Stomach smooth muscle (tissue), 2 donors: ENCODE data around the gene MAGI1.

Experiments used
- H3K27ac ChIP-seq: one replicate; pipeline ENCODE4 v1.7.0; 2013; ENCODE audit warnings: mild to moderate bottlenecking, low read length, inconsistent platforms
- H3K27me3 ChIP-seq, 2 donors: one replicate each; pipeline ENCODE4 v1.7.0; 2013; ENCODE audit warnings: low read length in 2 of 2; ENCODE audit not compliant: insufficient read depth in 2 of 2, control insufficient read depth in 1 of 2
- H3K36me3 ChIP-seq, 2 donors: one replicate each; pipeline ENCODE4 v1.7.0; 2013; ENCODE audit warnings: low read length in 2 of 2; ENCODE audit not compliant: control insufficient read depth in 2 of 2, insufficient read depth in 2 of 2
- H3K4me1 ChIP-seq: one replicate; pipeline ENCODE4 v1.7.0; 2013; ENCODE audit warnings: low read length; ENCODE audit not compliant: control insufficient read depth, insufficient read depth
- H3K4me3 ChIP-seq, 2 donors: one replicate each; pipeline ENCODE4 v1.7.0; 2013; ENCODE audit warnings: low read length in 2 of 2
- H3K9ac ChIP-seq, 2 donors: one replicate each; pipeline ENCODE4 v1.7.0; 2013; ENCODE audit warnings: low read length in 2 of 2, mild to moderate bottlenecking in 1 of 2
- H3K9me3 ChIP-seq, 2 donors: one replicate each; pipeline ENCODE4 v1.7.0; 2013; ENCODE audit warnings: low read length in 2 of 2; ENCODE audit not compliant: control insufficient read depth in 2 of 2
- donor health status: healthy.
- donor health status: Pancreatic carcinoma.

The MAGI1 gene

GRCh38 chr3:65538101-65538500 lies 500.6 kb downstream of the MAGI1 start:
- H3K9me3 ChIP-seq: no peaks in the 10 kb centered on the region
- H3K4me3 ChIP-seq: no peak overlapping the region
- H3K9ac ChIP-seq: no peak overlapping the region
- H3K27ac ChIP-seq: no peak overlapping the region
- H3K4me1 ChIP-seq: peaks cover 3% of the 10 kb centered on the region
- H3K27me3 ChIP-seq: no peaks in the 10 kb centered on the region
- H3K36me3 ChIP-seq: no peaks in the 10 kb centered on the region

- Histone ChIP-seq H3K4me1 (peaks cover 3% of the 10 kb centered on the region), H3K36me3 (no peaks in the 10 kb centered on the region), H3K9me3 (no peaks in the 10 kb centered on the region), H3K27ac (no peak overlapping the region), H3K9ac (no peak overlapping the region), H3K4me3 (no peak overlapping the region), H3K27me3 (no peaks in the 10 kb centered on the region)
Measured at GRCh38 chr3:65537109-65537508, 501.6 kb downstream of the MAGI1 start.

GRCh38 chr3:65535260-65535659 lies 503.5 kb downstream of the MAGI1 start:
- no peak overlapping the region for H3K9ac ChIP-seq
- no peak overlapping the region for H3K4me3 ChIP-seq
- H3K4me1 ChIP-seq: peaks cover 3% of the 10 kb centered on the region
- H3K27me3 ChIP-seq: no peaks in the 10 kb centered on the region
- H3K27ac ChIP-seq: no peak overlapping the region
- no peaks in the 10 kb centered on the region for H3K36me3 ChIP-seq
- no peaks in the 10 kb centered on the region for H3K9me3 ChIP-seq

GRCh38 chr3:65534805-65535204 lies 503.9 kb downstream of the MAGI1 start:
- Histone ChIP-seq H3K36me3 (no peaks in the 10 kb centered on the region), H3K27ac (no peak overlapping the region), H3K27me3 (no peaks in the 10 kb centered on the region), H3K4me1 (peaks cover 3% of the 10 kb centered on the region), H3K4me3 (no peak overlapping the region), H3K9me3 (no peaks in the 10 kb centered on the region), H3K9ac (no peak overlapping the region)

- Histone ChIP-seq H3K9me3 (no peaks in the 10 kb centered on the region), H3K9ac (no peak overlapping the region), H3K27ac (no peak overlapping the region), H3K4me3 (no peak overlapping the region), H3K36me3 (no peaks in the 10 kb centered on the region), H3K27me3 (no peaks in the 10 kb centered on the region), H3K4me1 (no peaks in the 10 kb centered on the region)
Measured at GRCh38 chr3:65532749-65533148, 506.0 kb downstream of the MAGI1 start.

- no peaks in the 10 kb centered on the region for H3K36me3 ChIP-seq
- H3K4me1 ChIP-seq: no peaks in the 10 kb centered on the region
- H3K27me3 ChIP-seq: no peaks in the 10 kb centered on the region
- no peak overlapping the region for H3K27ac ChIP-seq
- H3K4me3 ChIP-seq: no peak overlapping the region
- no peaks in the 10 kb centered on the region for H3K9me3 ChIP-seq
- no peak overlapping the region for H3K9ac ChIP-seq
Measured at GRCh38 chr3:65532215-65532614, 506.5 kb downstream of the MAGI1 start.

GRCh38 chr3:65531499-65531898 lies 507.2 kb downstream of the MAGI1 start:
- no peak overlapping the region for H3K4me3 ChIP-seq
- H3K27me3 ChIP-seq: no peaks in the 10 kb centered on the region
- H3K9me3 ChIP-seq: no peaks in the 10 kb centered on the region
- no peak overlapping the region for H3K9ac ChIP-seq
- H3K4me1 ChIP-seq: no peaks in the 10 kb centered on the region
- no peaks in the 10 kb centered on the region for H3K36me3 ChIP-seq
- H3K27ac ChIP-seq: no peak overlapping the region

GRCh38 chr3:65526656-65527055 lies 512.1 kb downstream of the MAGI1 start:
- Histone ChIP-seq H3K27me3 (no peaks in the 10 kb centered on the region), H3K36me3 (no peaks in the 10 kb centered on the region), H3K9ac (no peak overlapping the region), H3K9me3 (no peaks in the 10 kb centered on the region), H3K4me1 (peaks cover 4% of the 10 kb centered on the region), H3K27ac (no peak overlapping the region), H3K4me3 (no peak overlapping the region)

GRCh38 chr3:65524584-65524983 lies 514.1 kb downstream of the MAGI1 start:
- Histone ChIP-seq H3K27me3 (no peaks in the 10 kb centered on the region), H3K27ac (no peak overlapping the region), H3K9ac (no peak overlapping the region), H3K4me3 (no peak overlapping the region), H3K9me3 (no peaks in the 10 kb centered on the region), H3K4me1 (peaks cover 4% of the 10 kb centered on the region), H3K36me3 (no peaks in the 10 kb centered on the region)

- Histone ChIP-seq H3K27ac (no peak overlapping the region), H3K9me3 (no peaks in the 10 kb centered on the region), H3K36me3 (no peaks in the 10 kb centered on the region), H3K9ac (no peak overlapping the region), H3K27me3 (no peaks in the 10 kb centered on the region), H3K4me3 (no peak overlapping the region), H3K4me1 (peaks cover 4% of the 10 kb centered on the region)
Measured at GRCh38 chr3:65523878-65524277, 514.8 kb downstream of the MAGI1 start.

- no peaks in the 10 kb centered on the region for H3K27me3 ChIP-seq
- no peak overlapping the region for H3K9ac ChIP-seq
- H3K27ac ChIP-seq: no peak overlapping the region
- H3K4me1 ChIP-seq: peaks cover 4% of the 10 kb centered on the region
- no peaks in the 10 kb centered on the region for H3K9me3 ChIP-seq
- H3K36me3 ChIP-seq: no peaks in the 10 kb centered on the region
- no peak overlapping the region for H3K4me3 ChIP-seq
Measured at GRCh38 chr3:65521032-65521431, 517.7 kb downstream of the MAGI1 start.
